NB4 (cell line): Measurements from ENCODE around the gene PF4V1.

Experiments used
- POLR2A ChIP-seq: IDR thresholded peaks from 2 replicates; pipeline ENCODE4 v1.6.1; 2011; ENCODE audit warnings: mild to moderate bottlenecking; ENCODE audit not compliant: insufficient read length; ENCODE audit errors: extremely low read depth
- TF ChIP-seq, protein P1 (sequence below): IDR thresholded peaks from one replicate; pipeline ENCODE4 v1.5.1; 2012; ENCODE audit warnings: low read depth, low read length

DNA sequence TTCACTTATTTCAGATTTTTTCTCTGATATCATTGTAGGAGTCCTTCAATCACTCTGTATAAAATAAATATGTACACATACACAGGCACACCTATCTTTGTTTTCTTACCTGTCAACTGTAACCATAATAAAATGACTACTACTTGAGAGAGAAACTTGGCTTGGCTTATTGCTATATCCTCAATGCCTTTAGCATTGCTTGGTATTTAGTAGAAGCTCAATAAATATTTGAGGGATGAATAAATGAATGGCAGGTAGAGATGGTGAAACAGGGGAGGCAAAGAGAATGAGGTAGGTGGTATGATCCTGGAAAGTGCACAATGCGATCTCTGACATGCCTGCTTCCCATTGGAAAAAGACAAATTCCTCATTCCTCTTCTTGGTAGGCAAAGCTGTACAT is 38.4 kb upstream of the PF4V1 start:
- TF ChIP-seq, protein P1, sequence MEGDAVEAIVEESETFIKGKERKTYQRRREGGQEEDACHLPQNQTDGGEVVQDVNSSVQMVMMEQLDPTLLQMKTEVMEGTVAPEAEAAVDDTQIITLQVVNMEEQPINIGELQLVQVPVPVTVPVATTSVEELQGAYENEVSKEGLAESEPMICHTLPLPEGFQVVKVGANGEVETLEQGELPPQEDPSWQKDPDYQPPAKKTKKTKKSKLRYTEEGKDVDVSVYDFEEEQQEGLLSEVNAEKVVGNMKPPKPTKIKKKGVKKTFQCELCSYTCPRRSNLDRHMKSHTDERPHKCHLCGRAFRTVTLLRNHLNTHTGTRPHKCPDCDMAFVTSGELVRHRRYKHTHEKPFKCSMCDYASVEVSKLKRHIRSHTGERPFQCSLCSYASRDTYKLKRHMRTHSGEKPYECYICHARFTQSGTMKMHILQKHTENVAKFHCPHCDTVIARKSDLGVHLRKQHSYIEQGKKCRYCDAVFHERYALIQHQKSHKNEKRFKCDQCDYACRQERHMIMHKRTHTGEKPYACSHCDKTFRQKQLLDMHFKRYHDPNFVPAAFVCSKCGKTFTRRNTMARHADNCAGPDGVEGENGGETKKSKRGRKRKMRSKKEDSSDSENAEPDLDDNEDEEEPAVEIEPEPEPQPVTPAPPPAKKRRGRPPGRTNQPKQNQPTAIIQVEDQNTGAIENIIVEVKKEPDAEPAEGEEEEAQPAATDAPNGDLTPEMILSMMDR: no peak
- TF ChIP-seq POLR2A: no peak
